ENCODE data around the gene GOLGA8J. TPM values are rescaled to one million over a fixed set of nuclear protein-coding genes. Genes with fewer than 3 reads are reported as not detected.

GOLGA8J gene
- polyA plus RNA-seq, 1 of the 3 experiments (the other 2 are of a cell fraction), result not detected

DNA sequence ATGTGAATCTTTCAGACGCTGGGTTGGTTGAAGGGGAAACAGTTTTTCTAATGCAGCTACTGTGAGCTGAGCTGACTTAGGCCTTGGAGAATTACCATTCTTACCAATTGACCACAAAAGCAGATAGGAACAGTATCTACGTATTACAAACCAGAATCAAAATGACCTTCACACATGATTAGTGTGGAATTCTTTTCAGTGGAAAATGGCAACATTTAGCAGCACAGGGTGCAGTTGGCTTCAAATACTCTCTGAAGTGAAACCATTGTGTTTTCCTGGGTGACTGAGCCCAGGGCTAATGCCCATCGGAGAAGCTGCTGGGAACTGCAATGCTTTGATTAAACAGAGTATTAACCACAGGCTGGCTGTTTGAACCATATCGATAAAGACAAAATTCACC, 40.2 kb upstream of the GOLGA8J start:
- ChIA-PET CTCF (interaction anchor here (0.8 to 2.0 kb wide), 10 partner anchors 8 to 377 kb away, joined by 3 to 16 read pairs (median 4); no protein-coding TSS in a partner anchor), POLR2A (no interaction called here)
- Histone ChIP-seq H2AFZ (ENCODE audit: low read depth) (no peak overlapping the region), H3K4me2 (no peak overlapping the region), H3K36me3 (replicated peaks in 1 of 2; ENCODE audit: control insufficient read depth in 1 of 2, insufficient read depth in 2 of 2, low read length in 1 of 2) (no peaks in the 10 kb centered on the region), H3K4me3 (ENCODE audit: low read depth in 2 of 2, low read length in 1 of 2) (no peak overlapping the region), H3K9ac (no peak overlapping the region), H3K9me2 (no peaks in the 10 kb centered on the region), H3K27me3 (ENCODE audit: insufficient read depth) (no peaks in the 10 kb centered on the region), H3K4me1 (ENCODE audit: control insufficient read depth in 1 of 2, insufficient read depth in 2 of 2, low read depth in 1 of 2, low read length in 1 of 2) (peaks cover 0 to 12% of the 10 kb centered on the region in 2 experiments; a peak in 2 of 4 replicates), H3F3A (replicated peaks; ENCODE audit: insufficient read depth) (no peaks in the 10 kb centered on the region), H3K79me2 (ENCODE audit: insufficient read depth) (no peaks in the 10 kb centered on the region), H3K9me3 (no peaks in the 10 kb centered on the region), H3K27ac (ENCODE audit: low read depth in 2 of 2, low read length in 1 of 2) (no peak overlapping the region), H4K20me1 (ENCODE audit: insufficient read depth) (no peaks in the 10 kb centered on the region)
- 72% methylated on average over 4 of the region's 4 CpGs for WGBS (ENCODE audit: low lambda C conversion rate)
- no peak for DNase-seq
- no peak for TF ChIP-seq EP300 (IDR thresholded peaks at IDR 0.05; ENCODE audit: borderline replicate concordance in 1 of 2, low read depth in 1 of 2, low read length in 1 of 2)
- TF ChIP-seq, protein P1, sequence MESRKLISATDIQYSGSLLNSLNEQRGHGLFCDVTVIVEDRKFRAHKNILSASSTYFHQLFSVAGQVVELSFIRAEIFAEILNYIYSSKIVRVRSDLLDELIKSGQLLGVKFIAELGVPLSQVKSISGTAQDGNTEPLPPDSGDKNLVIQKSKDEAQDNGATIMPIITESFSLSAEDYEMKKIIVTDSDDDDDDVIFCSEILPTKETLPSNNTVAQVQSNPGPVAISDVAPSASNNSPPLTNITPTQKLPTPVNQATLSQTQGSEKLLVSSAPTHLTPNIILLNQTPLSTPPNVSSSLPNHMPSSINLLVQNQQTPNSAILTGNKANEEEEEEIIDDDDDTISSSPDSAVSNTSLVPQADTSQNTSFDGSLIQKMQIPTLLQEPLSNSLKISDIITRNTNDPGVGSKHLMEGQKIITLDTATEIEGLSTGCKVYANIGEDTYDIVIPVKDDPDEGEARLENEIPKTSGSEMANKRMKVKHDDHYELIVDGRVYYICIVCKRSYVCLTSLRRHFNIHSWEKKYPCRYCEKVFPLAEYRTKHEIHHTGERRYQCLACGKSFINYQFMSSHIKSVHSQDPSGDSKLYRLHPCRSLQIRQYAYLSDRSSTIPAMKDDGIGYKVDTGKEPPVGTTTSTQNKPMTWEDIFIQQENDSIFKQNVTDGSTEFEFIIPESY (IDR thresholded peaks at IDR 0.05; ENCODE audit: borderline replicate concordance, low read depth), result no peak
- no peak for TF ChIP-seq RAD21 (IDR thresholded peaks at IDR 0.05; ENCODE audit: low read length)
- TF ChIP-seq TAF1 (IDR thresholded peaks at IDR 0.05; ENCODE audit: borderline replicate concordance, low read depth, low read length), result no peak
- no peak for TF ChIP-seq PBX3 (IDR thresholded peaks at IDR 0.05)
- TF ChIP-seq ELF1 (IDR thresholded peaks at IDR 0.05), result no peak
- no peak for TF ChIP-seq GATA2 (CRISPR knock-in tag; IDR thresholded peaks at IDR 0.05)
- TF ChIP-seq FOSL2 (IDR thresholded peaks at IDR 0.05; ENCODE audit: borderline replicate concordance, low read depth), result no peak
- TF ChIP-seq, protein P2, sequence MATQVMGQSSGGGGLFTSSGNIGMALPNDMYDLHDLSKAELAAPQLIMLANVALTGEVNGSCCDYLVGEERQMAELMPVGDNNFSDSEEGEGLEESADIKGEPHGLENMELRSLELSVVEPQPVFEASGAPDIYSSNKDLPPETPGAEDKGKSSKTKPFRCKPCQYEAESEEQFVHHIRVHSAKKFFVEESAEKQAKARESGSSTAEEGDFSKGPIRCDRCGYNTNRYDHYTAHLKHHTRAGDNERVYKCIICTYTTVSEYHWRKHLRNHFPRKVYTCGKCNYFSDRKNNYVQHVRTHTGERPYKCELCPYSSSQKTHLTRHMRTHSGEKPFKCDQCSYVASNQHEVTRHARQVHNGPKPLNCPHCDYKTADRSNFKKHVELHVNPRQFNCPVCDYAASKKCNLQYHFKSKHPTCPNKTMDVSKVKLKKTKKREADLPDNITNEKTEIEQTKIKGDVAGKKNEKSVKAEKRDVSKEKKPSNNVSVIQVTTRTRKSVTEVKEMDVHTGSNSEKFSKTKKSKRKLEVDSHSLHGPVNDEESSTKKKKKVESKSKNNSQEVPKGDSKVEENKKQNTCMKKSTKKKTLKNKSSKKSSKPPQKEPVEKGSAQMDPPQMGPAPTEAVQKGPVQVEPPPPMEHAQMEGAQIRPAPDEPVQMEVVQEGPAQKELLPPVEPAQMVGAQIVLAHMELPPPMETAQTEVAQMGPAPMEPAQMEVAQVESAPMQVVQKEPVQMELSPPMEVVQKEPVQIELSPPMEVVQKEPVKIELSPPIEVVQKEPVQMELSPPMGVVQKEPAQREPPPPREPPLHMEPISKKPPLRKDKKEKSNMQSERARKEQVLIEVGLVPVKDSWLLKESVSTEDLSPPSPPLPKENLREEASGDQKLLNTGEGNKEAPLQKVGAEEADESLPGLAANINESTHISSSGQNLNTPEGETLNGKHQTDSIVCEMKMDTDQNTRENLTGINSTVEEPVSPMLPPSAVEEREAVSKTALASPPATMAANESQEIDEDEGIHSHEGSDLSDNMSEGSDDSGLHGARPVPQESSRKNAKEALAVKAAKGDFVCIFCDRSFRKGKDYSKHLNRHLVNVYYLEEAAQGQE (IDR thresholded peaks at IDR 0.05; ENCODE audit: low read depth, low read length), result no peak
- TF ChIP-seq RCOR1 (IDR thresholded peaks at IDR 0.05; ENCODE audit: low read length), result no peak
- no peak for TF ChIP-seq MXI1 (IDR thresholded peaks at IDR 0.05; ENCODE audit: low read depth, low read length)
- TF ChIP-seq SIN3A (IDR thresholded peaks at IDR 0.05; ENCODE audit: borderline replicate concordance, low read depth, low read length), result no peak
- TF ChIP-seq FOXJ3 (CRISPR knock-in tag; IDR thresholded peaks at IDR 0.05), result no peak
- TF ChIP-seq FOXM1 (IDR thresholded peaks at IDR 0.05; ENCODE audit: low read depth), result no peak
